GM12878 (cell line): ENCODE measurements around the gene DNAH3.

Experiments used
- ATF3 ChIP-seq: IDR thresholded peaks from 2 replicates; pipeline ENCODE4 v1.6.1; 2011; ENCODE audit warnings: low read depth, mild to moderate bottlenecking, low read length, moderate library complexity, borderline replicate concordance; ENCODE audit errors: extremely low read depth
- BMI1 ChIP-seq: fragments of 450-650 bp; IDR thresholded peaks from 2 replicates; pipeline ENCODE4 v1.6.1; 2016; ENCODE audit warnings: mild to moderate bottlenecking, moderate library complexity, borderline replicate concordance
- CBX3 ChIP-seq: fragments of 200-600 bp; sonication (generic); IDR thresholded peaks from 2 replicates; pipeline ENCODE4 v1.6.1; 2016; ENCODE audit warnings: low read depth, borderline replicate concordance
- CEBPB ChIP-seq, 2 experiments: fragments of 150-350 bp in 1 of 2; IDR thresholded peaks; 2 replicates each; pipeline ENCODE4 v1.6.1; 2012 to 2014; ENCODE audit warnings: low read depth in 2 of 2, low read length in 2 of 2, borderline replicate concordance in 1 of 2, inconsistent platforms in 1 of 2
- CTCF ChIP-seq, 3 experiments: IDR thresholded peaks in 2 of 3; conservative IDR thresholded peaks in 1 of 3; 2 replicates each; pipeline ENCODE4 v1.5.1; 2011; ENCODE audit warnings: low read depth in 3 of 3, low read length in 3 of 3, mild to moderate bottlenecking in 3 of 3, control low read depth in 2 of 3, moderate library complexity in 2 of 3, inconsistent platforms in 1 of 3, mixed read lengths in 1 of 3; ENCODE audit not compliant: control insufficient read depth in 2 of 3, insufficient read depth in 1 of 3; ENCODE audit errors: extremely low read depth in 1 of 3
- E4F1 ChIP-seq: fragments of 450-650 bp; IDR thresholded peaks from 2 replicates; pipeline ENCODE4 v1.6.1; 2018; ENCODE audit warnings: borderline replicate concordance, mild to moderate bottlenecking; ENCODE audit not compliant: partially characterized antibody
- EGR1 ChIP-seq, 2 experiments: IDR thresholded peaks; 1 replicate in 1 of 2; 2 replicates in 1 of 2; pipeline ENCODE4 v1.6.1; 2011 to 2012; ENCODE audit warnings: low read depth in 2 of 2, low read length in 2 of 2, borderline replicate concordance in 1 of 2, mild to moderate bottlenecking in 1 of 2, moderate library complexity in 1 of 2
- ESRRA ChIP-seq: IDR thresholded peaks from 2 replicates; pipeline ENCODE4 v1.6.1; 2012; ENCODE audit warnings: mild to moderate bottlenecking, low read length, improper control_type of control experiment
- EZH2 ChIP-seq: IDR thresholded peaks from 2 replicates; pipeline ENCODE4 v1.6.1; 2012; ENCODE audit warnings: low read depth, mild to moderate bottlenecking, control low read depth, inconsistent platforms, low read length, borderline replicate concordance; ENCODE audit not compliant: control insufficient read depth
- FOS ChIP-seq: IDR thresholded peaks from 3 replicates; pipeline ENCODE4 v1.6.1; 2011; ENCODE audit warnings: borderline replicate concordance; ENCODE audit not compliant: insufficient read length; ENCODE audit errors: extremely low read depth
- IRF5 ChIP-seq: fragments of 450-650 bp; IDR thresholded peaks from 2 replicates; pipeline ENCODE4 v1.6.1; 2017; ENCODE audit warnings: borderline replicate concordance
- NFYB ChIP-seq: IDR thresholded peaks from 2 replicates; pipeline ENCODE4 v1.6.1; 2011; ENCODE audit warnings: low read depth, mild to moderate bottlenecking, low read length, improper control_type of control experiment, moderate library complexity; ENCODE audit not compliant: insufficient read depth
- SMC3 ChIP-seq: IDR thresholded peaks from 2 replicates; pipeline ENCODE4 v1.6.1; 2011; ENCODE audit warnings: low read length, improper control_type of control experiment, borderline replicate concordance
- TARDBP ChIP-seq: IDR thresholded peaks from 2 replicates; pipeline ENCODE4 v1.6.1; 2016; ENCODE audit warnings: borderline replicate concordance

- TF ChIP-seq EZH2 (no peak), NFYB (no peak), ATF3 (no peak), TARDBP (no peak), ESRRA (no peak), CTCF (IDR thresholded peaks at IDR 0.05 in 2 of 3, conservative IDR thresholded peaks at IDR 0.05 in 1 of 3; ENCODE audit: control insufficient read depth in 2 of 3, extremely low read depth in 1 of 3, insufficient read depth in 1 of 3, low read depth in 3 of 3, low read length in 3 of 3) (no peak), FOS (no peak), E4F1 (no peak), IRF5 (no peak), SMC3 (no peak), CBX3 (no peak), EGR1 (IDR thresholded peaks at IDR 0.05; ENCODE audit: borderline replicate concordance in 1 of 2, low read depth in 2 of 2, low read length in 2 of 2) (no peak), BMI1 (no peak), CEBPB (IDR thresholded peaks at IDR 0.05; ENCODE audit: borderline replicate concordance in 1 of 2, low read depth in 2 of 2, low read length in 2 of 2) (no peak)
Measured at GRCh38 chr16:21088143-21088542, 62.5 kb downstream of the DNAH3 start.
